ENCODE data around the gene FAM50B.

GRCh38 chr6:3856576-3856975 lies 7.4 kb downstream of the FAM50B start:
- no peak for TF ChIP-seq POLR2A (IDR thresholded peaks at IDR 0.05)
- TF ChIP-seq EP300 (IDR thresholded peaks at IDR 0.05), result no peak
